ENCODE data around the gene KANSL1L.

DNA sequence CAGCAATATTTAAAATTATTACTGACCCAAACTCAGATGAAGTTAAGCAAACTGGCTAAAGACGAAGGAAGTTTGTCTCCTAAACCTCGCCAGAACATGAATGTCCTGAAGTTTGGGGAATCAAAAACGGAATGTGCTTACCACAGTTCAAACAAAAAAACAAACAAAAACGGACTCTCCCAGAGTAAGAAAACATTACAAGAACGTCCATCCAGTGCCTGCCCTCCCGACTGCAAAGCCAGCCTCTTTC lies 1.1 kb downstream of the KANSL1L start:
- TF ChIP-seq, protein P1, sequence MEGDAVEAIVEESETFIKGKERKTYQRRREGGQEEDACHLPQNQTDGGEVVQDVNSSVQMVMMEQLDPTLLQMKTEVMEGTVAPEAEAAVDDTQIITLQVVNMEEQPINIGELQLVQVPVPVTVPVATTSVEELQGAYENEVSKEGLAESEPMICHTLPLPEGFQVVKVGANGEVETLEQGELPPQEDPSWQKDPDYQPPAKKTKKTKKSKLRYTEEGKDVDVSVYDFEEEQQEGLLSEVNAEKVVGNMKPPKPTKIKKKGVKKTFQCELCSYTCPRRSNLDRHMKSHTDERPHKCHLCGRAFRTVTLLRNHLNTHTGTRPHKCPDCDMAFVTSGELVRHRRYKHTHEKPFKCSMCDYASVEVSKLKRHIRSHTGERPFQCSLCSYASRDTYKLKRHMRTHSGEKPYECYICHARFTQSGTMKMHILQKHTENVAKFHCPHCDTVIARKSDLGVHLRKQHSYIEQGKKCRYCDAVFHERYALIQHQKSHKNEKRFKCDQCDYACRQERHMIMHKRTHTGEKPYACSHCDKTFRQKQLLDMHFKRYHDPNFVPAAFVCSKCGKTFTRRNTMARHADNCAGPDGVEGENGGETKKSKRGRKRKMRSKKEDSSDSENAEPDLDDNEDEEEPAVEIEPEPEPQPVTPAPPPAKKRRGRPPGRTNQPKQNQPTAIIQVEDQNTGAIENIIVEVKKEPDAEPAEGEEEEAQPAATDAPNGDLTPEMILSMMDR (IDR thresholded peaks at IDR 0.05; ENCODE audit: low read length), result no peak
- TF ChIP-seq EZH2phosphoT487 (IDR thresholded peaks at IDR 0.05; ENCODE audit: low read length), result no peak

All from MM.1S (cell line).